Measurements from ENCODE around the gene DDX39A. TPM values are rescaled to one million over a fixed set of nuclear protein-coding genes. Genes with fewer than 3 reads are reported as not detected.
A peak's percentile ranks its signal among the peaks of the same experiment; 100 is the strongest.

Gene DDX39A
- total RNA-seq, 1 experiment from 2014 or later, result 117 TPM

- no TSS peak for BruUV-seq (replicated peaks)
- TF ChIP-seq POLR2AphosphoS5 (IDR thresholded peaks at IDR 0.05; ENCODE audit: low read depth, low read length) (no peak), CTCF (IDR thresholded peaks at IDR 0.05) (no peak), SIN3A (IDR thresholded peaks at IDR 0.05; ENCODE audit: borderline replicate concordance, insufficient read depth, low read depth, low read length) (no peak), REST (IDR thresholded peaks at IDR 0.05; ENCODE audit: insufficient read depth in 1 of 2, low read depth in 2 of 2, low read length in 1 of 2) (no peak), TCF7L2 (IDR thresholded peaks at IDR 0.05; ENCODE audit: low read depth, low read length) (no peak)
- ChIA-PET POLR2A (no interaction called here), CTCF (interaction anchor here (0.7 kb wide), 1 partner anchor 47 kb away, joined by 7 read pairs; no protein-coding TSS in a partner anchor)
- H3K27ac ChIP-seq (ENCODE audit: low read length), result peak overlapping the region; percentile 59; the same call in 1 of the 2 replicates
- ATAC-seq, result peak; percentile 12
- intact Hi-C loops (cut with micrococcal nuclease; ENCODE audit: unreplicated experiment), result no loop called here
- in situ Hi-C loops (cut with HindIII; ENCODE audit: low pct_unique_long_range_greater_than_20kb, low sequenced_read_pairs), result no loop called here
- H3K9me3 ChIP-seq (ENCODE audit: control insufficient read depth, insufficient read depth, low read depth, low read length), result no peaks in the 10 kb centered on the region
- H3K4me1 ChIP-seq (ENCODE audit: control insufficient read depth, insufficient read depth, low read length), result peaks cover 17% of the 10 kb centered on the region
- peaks cover 5% of the 10 kb centered on the region for H3K36me3 ChIP-seq (ENCODE audit: control insufficient read depth, insufficient read depth, low read length)
- no peak overlapping the region for H3K4me3 ChIP-seq (ENCODE audit: low read depth in 2 of 2, low read length in 2 of 2)
- no peaks in the 10 kb centered on the region for H3K27me3 ChIP-seq (ENCODE audit: control insufficient read depth, insufficient read depth, low read length)
- DNase-seq (ENCODE audit: low read depth, low spot score), result no peak
These were observed 10.5 kb downstream of the DDX39A start for GRCh38 chr19:14408491-14409145.

GRCh38 chr19:14407605-14408484 is 11.3 kb downstream of the DDX39A start:
- Histone ChIP-seq H3K4me3 (ENCODE audit: low read depth in 2 of 2, low read length in 2 of 2) (no peak overlapping the region), H3K9me3 (ENCODE audit: control insufficient read depth, insufficient read depth, low read depth, low read length) (no peaks in the 10 kb centered on the region), H3K36me3 (ENCODE audit: control insufficient read depth, insufficient read depth, low read length) (peaks cover 5% of the 10 kb centered on the region), H3K27me3 (ENCODE audit: control insufficient read depth, insufficient read depth, low read length) (no peaks in the 10 kb centered on the region), H3K4me1 (ENCODE audit: control insufficient read depth, insufficient read depth, low read length) (peaks cover 13% of the 10 kb centered on the region), H3K27ac (ENCODE audit: low read length) (peak overlapping the region; percentile 59; the same call in 1 of the 2 replicates)
- TSS peak; percentile 72 for BruUV-seq (replicated peaks)
- ChIA-PET POLR2A (interaction anchor here (0.7 kb wide), 1 partner anchor 262 kb away, joined by 12 read pairs; no protein-coding TSS in a partner anchor), CTCF (interaction anchor here (0.7 kb wide), 1 partner anchor 46 kb away, joined by 7 read pairs; no protein-coding TSS in a partner anchor)
- DNase-seq (ENCODE audit: low read depth, low spot score), result no peak
- in situ Hi-C loops (cut with HindIII; ENCODE audit: low pct_unique_long_range_greater_than_20kb, low sequenced_read_pairs) (no loop called here), intact Hi-C loops (cut with micrococcal nuclease; ENCODE audit: unreplicated experiment) (no loop called here)
- TF ChIP-seq REST (IDR thresholded peaks at IDR 0.05; ENCODE audit: insufficient read depth in 1 of 2, low read depth in 2 of 2, low read length in 1 of 2), result no peak
- TF ChIP-seq POLR2AphosphoS5 (IDR thresholded peaks at IDR 0.05; ENCODE audit: low read depth, low read length), result peak; percentile 75; the same call in 1 of the 2 replicates
- no peak for TF ChIP-seq CTCF (IDR thresholded peaks at IDR 0.05)
- peak; percentile 36 for ATAC-seq

Measured in Panc1 (cell line).